ENCODE results near the gene PAWR. TPM values are rescaled to one million over a fixed set of nuclear protein-coding genes. Genes with fewer than 3 reads are reported as not detected.

Gene PAWR
- total and polyA plus RNA-seq, 2 donors (not counting 1 experiment from before 2014, with no cell fraction given), result 6.5 to 16.0 TPM

- Histone ChIP-seq H3K36me3 (ENCODE audit: control insufficient read depth, insufficient read depth, low read length) (no peaks in the 10 kb centered on the region), H3K4me2 (ENCODE audit: extremely low read depth, insufficient read depth, low read length) (no peak overlapping the region), H2AFZ (ENCODE audit: low read length) (no peak overlapping the region), H4K20me1 (ENCODE audit: control insufficient read depth, extremely low read depth, insufficient read depth, low read length) (no peaks in the 10 kb centered on the region), H3K79me2 (ENCODE audit: control insufficient read depth, insufficient read depth, low read length) (no peaks in the 10 kb centered on the region), H3K4me1 (ENCODE audit: control insufficient read depth, extremely low read depth, insufficient read depth, low read length) (no peaks in the 10 kb centered on the region), H3K4me3 (replicated peaks in 1 of 4; ENCODE audit: control extremely low read depth in 1 of 4, insufficient read depth in 1 of 4, low read depth in 3 of 4, low read length in 4 of 4) (no peak overlapping the region), H3K27ac (ENCODE audit: insufficient read depth, low read length) (no peak overlapping the region), H3K9ac (ENCODE audit: insufficient read depth, low read length) (no peak overlapping the region), H3K9me3 (ENCODE audit: control insufficient read depth, insufficient read depth, low read depth, low read length) (no peaks in the 10 kb centered on the region), H3K27me3 (ENCODE audit: control insufficient read depth, insufficient read depth, low read length) (no peaks in the 10 kb centered on the region)
- TF ChIP-seq CTCF (conservative IDR thresholded peaks at IDR 0.05 in 1 of 2, IDR thresholded peaks at IDR 0.05 in 1 of 2; ENCODE audit: low read depth in 1 of 2, low read length in 2 of 2), result no peak
- TF ChIP-seq EZH2 (IDR thresholded peaks at IDR 0.05; ENCODE audit: low read length, missing control alignments), result no peak
- peak; percentile 60 to 86 for DNase-seq (ENCODE audit: low read depth in 2 of 2)
Observed at GRCh38 chr12:79674629-79675028, 16.1 kb downstream of the PAWR start.

GRCh38 chr12:79673354-79673753 lies 17.4 kb downstream of the PAWR start:
- H3K36me3 ChIP-seq (ENCODE audit: control insufficient read depth, insufficient read depth, low read length), result no peaks in the 10 kb centered on the region
- DNase-seq (ENCODE audit: low read depth in 2 of 2), result no peak
- no peaks in the 10 kb centered on the region for H3K9me3 ChIP-seq (ENCODE audit: control insufficient read depth, insufficient read depth, low read depth, low read length)
- H3K4me3 ChIP-seq (replicated peaks in 1 of 4; ENCODE audit: control extremely low read depth in 1 of 4, insufficient read depth in 1 of 4, low read depth in 3 of 4, low read length in 4 of 4), result no peak overlapping the region
- no peaks in the 10 kb centered on the region for H3K79me2 ChIP-seq (ENCODE audit: control insufficient read depth, insufficient read depth, low read length)
- no peaks in the 10 kb centered on the region for H4K20me1 ChIP-seq (ENCODE audit: control insufficient read depth, extremely low read depth, insufficient read depth, low read length)
- H3K4me1 ChIP-seq (ENCODE audit: control insufficient read depth, extremely low read depth, insufficient read depth, low read length), result no peaks in the 10 kb centered on the region
- H3K27me3 ChIP-seq (ENCODE audit: control insufficient read depth, insufficient read depth, low read length), result no peaks in the 10 kb centered on the region
- TF ChIP-seq EZH2 (IDR thresholded peaks at IDR 0.05; ENCODE audit: low read length, missing control alignments), result no peak
- no peak for TF ChIP-seq CTCF (conservative IDR thresholded peaks at IDR 0.05 in 1 of 2, IDR thresholded peaks at IDR 0.05 in 1 of 2; ENCODE audit: low read depth in 1 of 2, low read length in 2 of 2)
- H3K9ac ChIP-seq (ENCODE audit: insufficient read depth, low read length), result no peak overlapping the region
- no peak overlapping the region for H3K4me2 ChIP-seq (ENCODE audit: extremely low read depth, insufficient read depth, low read length)
- no peak overlapping the region for H2AFZ ChIP-seq (ENCODE audit: low read length)
- no peak overlapping the region for H3K27ac ChIP-seq (ENCODE audit: insufficient read depth, low read length)

- H3K4me3 ChIP-seq (replicated peaks in 1 of 4; ENCODE audit: control extremely low read depth in 1 of 4, insufficient read depth in 1 of 4, low read depth in 3 of 4, low read length in 4 of 4), result no peak overlapping the region
- no peak for TF ChIP-seq CTCF (conservative IDR thresholded peaks at IDR 0.05 in 1 of 2, IDR thresholded peaks at IDR 0.05 in 1 of 2; ENCODE audit: low read depth in 1 of 2, low read length in 2 of 2)
- no peak for TF ChIP-seq EZH2 (IDR thresholded peaks at IDR 0.05; ENCODE audit: low read length, missing control alignments)
- no peak overlapping the region for H3K9ac ChIP-seq (ENCODE audit: insufficient read depth, low read length)
- H3K4me2 ChIP-seq (ENCODE audit: extremely low read depth, insufficient read depth, low read length), result no peak overlapping the region
- no peaks in the 10 kb centered on the region for H3K36me3 ChIP-seq (ENCODE audit: control insufficient read depth, insufficient read depth, low read length)
- no peaks in the 10 kb centered on the region for H3K79me2 ChIP-seq (ENCODE audit: control insufficient read depth, insufficient read depth, low read length)
- H3K9me3 ChIP-seq (ENCODE audit: control insufficient read depth, insufficient read depth, low read depth, low read length), result no peaks in the 10 kb centered on the region
- no peaks in the 10 kb centered on the region for H4K20me1 ChIP-seq (ENCODE audit: control insufficient read depth, extremely low read depth, insufficient read depth, low read length)
- no peak overlapping the region for H2AFZ ChIP-seq (ENCODE audit: low read length)
- no peaks in the 10 kb centered on the region for H3K4me1 ChIP-seq (ENCODE audit: control insufficient read depth, extremely low read depth, insufficient read depth, low read length)
- no peak overlapping the region for H3K27ac ChIP-seq (ENCODE audit: insufficient read depth, low read length)
- no peaks in the 10 kb centered on the region for H3K27me3 ChIP-seq (ENCODE audit: control insufficient read depth, insufficient read depth, low read length)
- no peak for DNase-seq (ENCODE audit: low read depth in 2 of 2)
Observed at GRCh38 chr12:79668113-79668512, 22.7 kb downstream of the PAWR start.

All from fibroblast of lung (primary cell).